HG03558 (cell line): ENCODE data around the gene PITPNM2.
"Not testable (repeated sequence)": the region's sequence is repeated elsewhere in the genome, so short reads cannot be mapped to it uniquely, and the experiment has no call there.

Experiments used
- ATAC-seq: cut with Tn5 transposase; IDR thresholded peaks from one replicate; pipeline ENCODE4 v1.9.1; 2021; ENCODE audit warnings: moderate number of reproducible peaks; ENCODE audit not compliant: unreplicated experiment; ENCODE audit errors: extremely low read depth

The PITPNM2 gene

GRCh38 chr12:123126294-123127181 is 24.4 kb downstream of the PITPNM2 start:
- ATAC-seq: no peak

GRCh38 chr12:123122626-123123025 is 28.3 kb downstream of the PITPNM2 start:
- no peak for ATAC-seq

GRCh38 chr12:123121670-123122069 is 29.2 kb downstream of the PITPNM2 start:
- no peak for ATAC-seq

DNA sequence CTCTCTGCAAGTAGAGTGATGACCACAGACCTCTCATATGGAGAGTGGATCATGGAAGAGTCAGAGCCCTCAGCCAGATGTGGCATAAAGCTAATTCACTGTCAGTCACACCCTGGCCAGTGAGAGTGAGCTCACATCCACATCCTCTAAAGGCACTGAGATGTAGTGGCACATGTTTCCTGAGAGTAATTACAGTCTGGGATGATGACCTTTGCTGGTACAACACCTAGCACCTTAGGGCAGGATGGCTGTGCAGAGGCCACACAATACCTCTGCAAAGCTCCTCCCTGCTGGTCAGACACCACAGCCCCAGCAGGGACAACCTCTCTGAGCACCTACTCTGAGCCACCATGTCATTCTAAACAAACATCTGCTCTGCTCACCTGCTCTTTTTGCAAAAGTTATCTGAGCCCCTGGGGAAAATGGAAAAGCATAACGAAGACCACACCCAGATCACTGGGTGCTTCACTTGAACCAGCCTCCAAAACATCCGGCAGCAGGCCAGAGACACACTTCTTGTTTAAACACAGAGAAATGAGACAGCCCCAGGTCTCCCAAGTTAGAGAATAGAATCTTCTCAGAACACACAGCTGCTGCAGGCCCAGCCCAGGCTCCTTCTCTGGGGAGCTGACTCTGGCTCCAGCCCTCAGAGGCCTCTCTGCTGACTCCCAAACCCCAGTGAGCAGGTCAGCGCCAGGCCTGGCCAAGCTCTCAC is 30.3 kb downstream of the PITPNM2 start:
- no peak for ATAC-seq

DNA sequence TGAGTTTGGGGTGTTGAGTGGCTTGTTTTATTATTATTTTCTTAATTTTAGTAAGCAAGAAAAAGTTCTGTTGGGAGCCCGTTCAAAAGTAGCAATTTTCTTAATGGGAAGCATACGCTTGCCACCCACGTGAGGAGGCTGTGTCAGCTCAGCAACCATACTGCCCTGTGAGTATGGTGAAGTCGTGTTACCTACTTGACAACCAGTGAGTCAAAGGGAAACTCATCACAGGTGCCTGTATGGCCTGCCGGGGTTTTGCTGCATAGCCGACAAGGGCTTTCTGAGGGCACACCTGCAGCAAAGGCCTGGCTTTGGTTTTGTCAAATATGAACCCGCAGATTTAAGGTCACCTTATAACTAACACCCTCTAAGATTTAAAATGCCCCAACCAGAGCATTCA is 31.1 kb downstream of the PITPNM2 start:
- peak; percentile 56 for ATAC-seq

GRCh38 chr12:123118497-123118896 is 32.4 kb downstream of the PITPNM2 start:
- no peak for ATAC-seq

- ATAC-seq: no peak
Observed at GRCh38 chr12:123115409-123116121, 35.3 kb downstream of the PITPNM2 start.

- no peak for ATAC-seq
Observed at GRCh38 chr12:123114304-123115083, 36.4 kb downstream of the PITPNM2 start.

DNA sequence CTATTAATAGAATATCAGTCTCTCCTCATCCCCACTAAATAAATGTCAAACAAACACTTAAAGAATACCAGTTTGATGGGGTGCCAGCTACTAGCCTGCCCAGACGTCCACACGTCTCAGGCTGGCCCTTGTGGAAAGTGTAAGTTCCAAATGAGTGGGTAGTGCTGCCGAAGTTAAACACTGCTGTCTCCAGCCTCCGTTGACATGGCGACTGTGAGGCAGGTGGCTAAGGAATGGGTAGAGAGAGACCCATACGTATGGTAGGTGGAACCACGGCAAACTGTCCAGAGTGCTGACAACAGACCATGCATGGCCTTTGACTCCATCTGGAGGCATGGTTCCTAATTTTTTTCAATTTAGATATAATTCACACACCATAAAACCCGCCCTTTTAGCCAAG is 37.9 kb downstream of the PITPNM2 start:
- ATAC-seq: no peak

GRCh38 chr12:123111498-123112165 is 39.3 kb downstream of the PITPNM2 start:
- ATAC-seq: no peak

- no peak for ATAC-seq
Observed at GRCh38 chr12:123109319-123109772, 41.5 kb downstream of the PITPNM2 start.

DNA sequence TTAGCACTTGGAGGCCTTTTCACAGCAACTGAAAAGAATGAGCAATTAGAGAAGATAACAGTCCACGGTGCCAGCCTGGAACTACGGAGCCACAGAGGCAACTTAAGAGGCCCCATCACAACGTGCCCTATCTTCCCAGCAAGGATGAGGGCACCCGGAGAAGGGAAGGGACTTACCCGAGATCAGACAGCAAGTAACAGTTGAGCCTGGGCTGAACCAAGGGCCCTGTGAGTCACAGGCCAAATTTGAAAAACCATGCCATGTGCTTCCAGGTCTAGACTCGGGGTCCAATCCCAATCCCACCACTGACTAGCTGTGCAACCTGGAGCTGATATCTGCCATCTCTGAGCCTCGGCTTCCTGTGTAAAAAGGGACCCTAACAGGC is 42.2 kb downstream of the PITPNM2 start:
- ATAC-seq: no peak

GRCh38 chr12:123107926-123108681 is 42.8 kb downstream of the PITPNM2 start:
- ATAC-seq: no peak

- no peak for ATAC-seq
Observed at GRCh38 chr12:123106640-123107359, 44.1 kb downstream of the PITPNM2 start.

DNA sequence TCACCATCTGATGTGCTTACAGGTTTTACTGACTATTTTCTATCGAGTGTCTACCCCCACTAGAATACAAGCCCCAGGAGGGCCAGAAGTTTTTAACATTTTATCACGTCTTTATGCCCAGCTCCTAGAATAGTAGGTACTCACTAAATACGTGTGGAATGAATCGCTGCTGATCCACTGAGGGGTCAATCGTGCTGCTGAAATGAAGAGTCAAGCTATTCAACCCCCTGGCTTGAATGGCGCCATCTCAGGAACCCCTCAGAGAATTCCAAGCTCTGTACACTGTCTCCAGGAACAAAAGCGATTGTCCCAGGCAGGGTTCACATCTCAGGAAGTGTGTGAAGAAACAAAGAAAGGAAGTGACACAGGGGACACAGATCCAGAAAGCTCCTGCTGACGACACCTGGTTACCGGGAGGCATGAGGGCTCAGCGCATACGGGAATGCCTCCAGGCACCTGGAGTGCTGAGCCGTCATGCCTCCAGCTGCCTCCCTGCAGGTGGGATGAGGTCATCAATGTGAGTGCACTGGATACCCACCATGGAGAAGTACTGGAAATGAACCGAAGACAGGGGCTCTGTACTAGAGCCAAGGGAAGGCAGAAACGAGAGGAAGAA is 45.6 kb downstream of the PITPNM2 start:
- ATAC-seq: no peak

DNA sequence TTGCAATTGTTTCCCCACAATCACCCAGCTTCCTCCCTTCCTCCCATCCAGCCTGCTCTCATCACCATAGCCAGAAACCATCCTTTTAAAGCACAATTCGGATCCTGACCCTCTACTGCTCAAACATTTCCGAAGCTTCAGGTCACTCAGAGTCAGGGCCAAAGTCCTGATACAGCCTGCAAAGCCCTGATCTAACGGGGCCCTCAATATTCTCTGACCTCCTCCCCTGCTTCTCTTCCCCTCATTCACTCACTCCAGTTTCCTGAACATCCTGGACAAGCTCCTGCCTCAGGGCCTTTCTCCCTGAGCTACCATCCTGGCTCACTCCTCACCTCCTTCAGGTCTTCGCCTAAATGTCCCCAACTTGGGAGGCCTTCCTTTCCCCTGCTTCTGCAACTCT is 46.1 kb downstream of the PITPNM2 start:
- no peak for ATAC-seq

DNA sequence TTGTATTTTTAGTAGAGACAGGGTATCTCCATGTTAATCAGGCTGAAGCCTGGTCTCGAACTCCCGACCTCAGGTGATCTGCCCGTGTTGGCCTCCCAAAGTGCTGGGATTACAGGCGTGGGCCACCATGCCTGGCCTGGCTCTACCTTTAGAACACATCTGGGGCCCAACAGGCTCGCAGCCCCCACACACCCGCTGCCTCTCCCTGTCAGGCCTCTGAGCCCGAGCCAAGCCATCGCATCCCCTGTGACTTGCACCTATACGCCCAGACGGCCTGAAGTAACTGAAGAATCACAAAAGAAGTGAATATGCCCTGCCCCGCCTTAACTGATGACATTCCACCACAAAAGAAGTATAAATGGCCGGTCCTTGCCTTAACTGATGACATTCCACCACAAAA is 46.8 kb downstream of the PITPNM2 start:
- not testable (repeated sequence) for ATAC-seq
